Measurements from ENCODE around the gene ATAD2B.

- no peak for TF ChIP-seq ARNTL (CRISPR knock-in tag; IDR thresholded peaks at IDR 0.05; ENCODE audit: borderline replicate concordance, low read depth)
- TF ChIP-seq PATZ1 (CRISPR knock-in tag; IDR thresholded peaks at IDR 0.05; ENCODE audit: borderline replicate concordance): no peak
Measured at GRCh38 chr2:23843051-23843976, 83.6 kb downstream of the ATAD2B start.
